Central memory CD4-positive, alpha-beta T cell (primary cell): ENCODE measurements around the gene BNIP5.
A peak's percentile ranks its signal among the peaks of the same experiment; 100 is the strongest.

ENCODE experiments used
- DNase-seq: peaks from one replicate; pipeline ENCODE4 v3.0.0; 2022
- total RNA-seq, 3 experiments: gene quantifications; one replicate each; lab custom pipeline; 2026; lab: John Stamatoyannopoulos, UW

BNIP5 gene
- 0 reads per million in 3 experiments for total RNA-seq

- peak; percentile 4 for DNase-seq
These were observed at the start of gene BNIP5 for GRCh38 chr6:36336779-36337241. TSS of gene BNIP5 (minus strand) at chr6:36336888. CDS start at chr6:36330690, 6,198 bp downstream.

DNA sequence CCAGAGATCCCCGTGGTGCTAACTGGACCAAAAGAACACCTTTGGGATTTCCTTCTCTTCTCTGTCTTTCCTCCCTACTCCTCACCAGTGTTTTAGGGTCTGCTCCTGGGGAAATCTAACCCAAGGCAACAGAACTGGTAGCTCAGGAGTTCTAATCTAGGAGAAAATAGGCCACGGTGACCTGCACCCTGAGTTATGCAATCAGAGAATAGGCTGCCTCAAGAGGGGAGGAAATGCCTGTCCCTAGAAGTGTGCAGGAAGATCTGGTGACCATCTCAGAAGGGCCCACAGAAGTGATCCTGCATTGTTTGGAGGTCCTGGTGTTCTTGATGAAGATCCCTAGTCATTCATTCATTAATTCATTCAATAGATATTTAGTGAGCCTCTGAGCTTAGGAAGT is 47.4 kb upstream of the BNIP5 start:
- DNase-seq = no peak

- DNase-seq = no peak
These were observed 46.9 kb upstream of the BNIP5 start for GRCh38 chr6:36383606-36384005.

- DNase-seq = no peak
These were observed 46.3 kb upstream of the BNIP5 start for GRCh38 chr6:36382976-36383375.

DNA sequence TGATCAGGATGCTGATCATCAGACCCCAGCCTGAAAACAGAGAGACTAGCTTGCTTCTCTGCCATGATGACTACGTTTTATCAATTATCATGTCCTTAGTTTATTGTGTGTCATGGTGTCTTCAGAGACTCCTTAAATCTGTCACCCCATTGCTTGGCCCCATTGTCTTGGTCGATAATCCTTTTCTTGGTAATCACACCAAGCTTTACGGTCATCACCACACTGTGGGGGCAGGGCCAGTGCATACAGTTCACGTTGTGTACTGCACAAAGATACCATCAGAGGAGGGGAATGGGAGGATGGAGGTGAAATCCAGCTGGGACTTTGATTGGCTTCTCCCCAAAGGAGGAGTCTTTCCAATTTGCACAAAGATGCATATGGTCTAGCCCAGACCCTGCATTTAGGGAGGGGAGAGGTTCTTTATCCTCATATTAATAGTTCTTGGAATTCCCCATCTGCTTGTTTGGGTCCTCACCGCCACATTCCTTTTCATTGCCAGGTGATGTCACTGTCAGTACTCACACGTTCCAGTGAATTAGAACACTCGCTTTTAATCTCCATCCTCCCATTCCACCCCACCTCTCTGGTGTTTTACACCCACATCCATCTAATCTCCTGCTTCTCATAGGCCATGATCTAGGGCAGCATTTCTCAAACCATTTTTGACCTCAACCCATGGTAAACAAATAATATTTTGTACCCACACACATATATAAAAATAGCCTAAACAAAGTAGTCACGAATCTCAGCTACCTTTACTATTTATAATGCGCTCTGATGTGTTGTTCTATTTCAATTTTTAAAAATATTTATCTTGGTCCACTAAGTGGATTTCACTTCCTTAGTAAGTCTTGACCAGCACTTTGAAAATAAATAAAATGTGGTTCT is 45.1 kb upstream of the BNIP5 start:
- DNase-seq = no peak

GRCh38 chr6:36380166-36380565 is 43.5 kb upstream of the BNIP5 start:
- no peak for DNase-seq

GRCh38 chr6:36378936-36379335 is 42.2 kb upstream of the BNIP5 start:
- no peak for DNase-seq

DNA sequence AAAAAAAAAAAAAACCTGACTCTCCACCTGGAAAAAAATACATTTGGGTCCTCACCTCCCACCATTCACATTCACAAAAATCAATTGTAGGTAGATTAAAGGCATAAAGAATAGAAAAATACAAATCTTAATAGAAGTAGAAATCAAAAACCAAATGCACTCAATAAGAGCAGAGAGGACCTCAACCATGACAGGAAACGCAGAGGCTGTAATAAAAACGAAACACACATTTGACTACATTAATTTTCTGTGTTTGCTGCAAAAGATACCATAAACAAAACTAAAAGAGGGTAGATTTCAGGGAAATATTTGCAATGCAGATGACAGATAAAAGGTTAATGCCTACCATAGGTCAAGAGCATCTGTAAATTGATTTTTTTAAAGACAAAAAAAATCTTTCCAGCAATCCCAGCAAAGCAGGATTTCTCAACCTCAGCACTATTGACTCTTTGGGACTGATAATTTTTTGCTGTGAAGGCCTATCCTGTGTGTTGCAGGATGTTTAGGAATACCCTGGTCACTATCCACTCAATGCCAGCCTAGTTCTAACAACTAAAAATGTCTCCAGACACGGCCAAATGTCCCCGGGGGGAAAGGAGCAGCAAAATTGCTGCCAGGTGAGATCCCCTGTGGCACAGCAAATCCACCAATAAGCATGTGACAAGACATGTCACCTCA is 41.7 kb upstream of the BNIP5 start:
- no peak for DNase-seq

DNA sequence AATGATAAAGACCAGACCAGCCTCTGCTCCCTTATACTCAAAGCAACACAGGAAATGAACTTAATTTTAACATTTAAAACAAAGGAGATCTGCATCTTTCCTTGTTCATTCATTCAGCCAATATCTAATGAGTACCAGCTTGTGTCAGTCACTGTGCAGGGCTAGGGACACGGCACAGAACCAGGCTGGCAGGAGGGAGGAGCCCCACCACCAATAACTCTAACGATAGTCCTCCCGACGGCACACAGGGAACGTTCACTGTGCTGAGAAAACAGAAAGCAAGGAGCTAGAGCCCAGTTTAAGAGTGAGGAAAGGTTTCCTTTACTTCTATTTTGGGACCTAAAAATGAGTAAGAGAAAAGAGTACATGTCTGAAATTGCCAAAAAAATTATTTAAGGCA is 40.9 kb upstream of the BNIP5 start:
- DNase-seq = no peak

DNA sequence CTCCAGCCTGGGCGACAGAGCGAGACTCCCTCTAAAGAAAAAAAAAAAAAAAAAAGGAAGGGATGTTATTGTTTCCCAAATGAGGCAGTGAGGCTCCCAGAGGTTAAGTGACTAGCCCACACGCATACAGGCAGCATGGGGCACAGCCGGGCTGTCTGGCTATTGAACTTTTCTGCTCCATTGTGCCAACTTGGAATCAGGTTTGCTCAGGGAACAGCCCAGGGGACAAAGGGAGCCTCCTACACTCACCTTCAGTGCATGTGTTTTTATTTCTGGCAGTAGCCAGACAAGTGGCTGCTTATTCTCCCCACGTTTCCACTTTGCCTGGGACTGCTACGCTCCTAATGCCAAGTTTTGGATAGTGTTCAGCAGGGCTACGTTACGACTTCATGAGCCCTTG is 40.1 kb upstream of the BNIP5 start:
- no peak for DNase-seq

- DNase-seq = no peak
These were observed 39.5 kb upstream of the BNIP5 start for GRCh38 chr6:36376183-36376582.

DNA sequence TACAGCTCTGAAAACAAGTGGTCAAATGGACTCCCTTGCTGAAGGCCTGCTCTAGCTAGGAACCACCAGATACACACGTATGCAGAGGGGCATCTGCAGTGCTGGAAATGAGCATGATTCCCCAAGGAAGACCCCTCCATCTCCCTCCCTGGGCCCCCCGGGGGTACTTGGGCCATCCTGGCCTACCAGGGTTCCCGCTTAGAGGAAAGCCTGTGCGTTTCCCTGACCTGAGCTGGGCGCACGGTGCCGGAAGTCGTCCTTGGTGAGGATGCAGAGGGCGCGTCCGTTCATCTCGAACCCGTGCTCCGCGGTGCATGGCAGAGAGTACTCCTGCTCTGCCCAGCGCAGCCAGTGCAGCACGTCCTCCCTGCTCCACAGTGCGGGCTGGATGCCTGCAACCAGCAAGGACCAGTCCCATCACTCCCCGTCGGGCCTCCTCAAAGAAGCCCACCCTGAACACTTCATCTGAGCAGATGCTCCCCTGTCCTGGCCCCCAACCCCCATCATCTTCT is 39.0 kb upstream of the BNIP5 start:
- no peak for DNase-seq

- no peak for DNase-seq
These were observed 38.3 kb upstream of the BNIP5 start for GRCh38 chr6:36374972-36375371.

DNA sequence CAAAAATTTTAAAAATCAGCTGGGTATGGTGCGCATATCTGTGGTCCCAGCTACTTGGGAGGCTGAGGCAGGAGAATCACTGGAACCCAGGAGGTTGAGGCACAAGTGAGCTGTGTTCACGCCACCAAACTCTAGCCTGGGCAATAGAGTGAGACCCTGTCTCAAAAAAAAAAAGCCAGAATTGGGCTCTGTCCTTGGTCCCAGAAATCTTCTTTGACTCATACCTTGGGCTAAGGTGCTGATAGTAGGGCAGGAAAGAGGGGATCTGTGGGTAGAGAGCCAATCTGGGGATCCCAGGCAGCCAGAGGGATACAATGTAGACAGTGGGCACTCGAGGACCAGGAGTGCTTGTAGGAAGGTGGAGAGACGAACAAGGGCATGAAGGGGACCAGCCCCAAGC is 37.5 kb upstream of the BNIP5 start:
- no peak for DNase-seq

- no peak for DNase-seq
These were observed 36.8 kb upstream of the BNIP5 start for GRCh38 chr6:36373368-36374019.

DNA sequence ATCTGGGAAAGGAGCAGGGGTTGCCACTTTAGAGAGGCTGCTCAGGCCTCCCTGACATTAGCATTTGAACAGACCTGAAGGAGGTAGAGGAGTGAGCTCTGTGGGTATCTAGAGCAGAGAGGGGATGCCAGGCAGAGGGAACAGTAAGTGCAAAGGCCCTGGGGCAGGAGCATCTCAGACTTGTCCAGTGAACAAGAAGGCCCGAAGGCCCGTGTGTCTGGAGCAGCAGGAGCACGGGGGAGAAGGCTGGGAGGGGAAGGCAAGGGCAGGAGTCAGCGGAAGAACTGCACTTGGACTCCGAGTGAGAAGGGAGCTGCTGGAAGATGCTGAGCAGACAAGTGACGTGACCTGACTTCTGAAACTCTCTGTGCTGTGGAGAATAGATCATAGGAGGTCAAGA is 35.4 kb upstream of the BNIP5 start:
- DNase-seq = no peak

- no peak for DNase-seq
These were observed 34.5 kb upstream of the BNIP5 start for GRCh38 chr6:36371211-36371610.

DNA sequence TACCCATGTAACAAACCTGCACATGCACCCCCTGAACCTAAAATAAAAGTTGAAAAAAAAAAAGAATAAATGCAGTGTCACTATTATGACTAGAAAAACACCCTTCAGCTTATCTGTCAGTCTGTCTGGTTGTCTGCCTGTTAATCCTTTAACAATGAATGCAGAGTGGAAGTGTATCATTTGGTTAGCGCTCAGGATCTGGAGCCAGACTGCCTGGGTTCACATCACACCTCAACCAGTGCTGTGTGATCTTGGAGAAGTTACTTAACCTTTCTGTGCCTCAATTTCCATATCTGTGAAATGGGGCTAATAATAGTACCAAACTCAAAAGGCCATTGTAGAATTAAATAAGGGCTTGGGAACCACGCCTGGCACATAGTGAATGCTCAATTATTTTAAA is 34.0 kb upstream of the BNIP5 start:
- DNase-seq = no peak

- no peak for DNase-seq
These were observed 32.5 kb upstream of the BNIP5 start for GRCh38 chr6:36368921-36369865.

DNA sequence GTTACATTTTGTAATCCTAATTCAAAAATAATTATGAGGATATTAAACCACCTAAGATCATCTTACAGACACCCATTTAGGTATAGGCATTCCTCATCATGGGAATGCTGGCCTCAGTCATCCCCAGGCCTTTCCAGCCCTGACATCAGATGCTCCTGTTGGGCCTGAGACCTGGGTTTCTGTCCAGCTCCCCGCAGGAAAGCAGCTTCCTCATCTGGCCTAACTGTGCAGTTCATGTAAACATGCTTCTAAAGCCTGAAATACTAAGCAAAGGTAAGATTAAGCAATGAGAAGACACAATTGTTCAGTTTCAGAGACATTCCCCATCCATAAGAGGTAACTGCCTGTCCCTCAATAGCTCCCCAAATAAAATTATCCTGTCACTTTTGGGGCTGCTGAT is 31.7 kb upstream of the BNIP5 start:
- DNase-seq = no peak

DNA sequence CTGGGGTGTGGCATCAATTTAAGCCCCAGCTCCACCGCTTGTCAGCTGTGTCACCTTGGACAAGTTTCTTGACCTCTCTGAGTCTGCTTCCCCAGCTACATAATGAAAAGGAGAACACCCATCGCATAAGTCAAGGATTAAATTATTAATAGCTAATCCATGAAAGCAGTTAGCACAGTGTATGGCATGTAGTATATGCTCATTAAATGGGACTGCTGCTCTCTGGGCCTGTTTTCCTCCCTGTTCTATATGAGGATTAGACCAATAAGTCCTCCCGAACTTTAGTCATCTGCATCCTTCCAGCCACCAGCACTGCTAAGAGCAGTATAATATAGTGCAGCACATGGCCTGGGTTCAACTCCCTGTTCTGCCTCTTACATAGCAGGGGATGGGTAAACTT is 31.1 kb upstream of the BNIP5 start:
- no peak for DNase-seq
